HEK293 (cell line): Measurements from ENCODE around the gene SLC6A2.

ENCODE experiments used
- CTCF ChIA-PET: fragments of 350-600 bp; formaldehyde crosslinking; extraction: SDS; loops from one replicate; lab custom pipeline; 2021; ENCODE audit warnings: antibody characterized with exemption; lab: Yijun Ruan, JAX
- POLR2A ChIA-PET: fragments of 300-600 bp; formaldehyde crosslinking; extraction: SDS; loops from one replicate; lab custom pipeline; 2020; ENCODE audit warnings: antibody characterized with exemption, inconsistent platforms; lab: Yijun Ruan, JAX
- H3K27ac ChIP-seq: fragments of 200-500 bp; sonication (Bioruptor generic); 2 replicates; pipeline ENCODE4 v1.5.1; 2014; ENCODE audit warnings: low read depth, low read length, control low read depth, inconsistent platforms; ENCODE audit errors: extremely low read depth
- H3K36me3 ChIP-seq, 2 experiments: fragments of 200-500 bp in 1 of 2; sonication (Bioruptor generic) in 1 of 2; 1 replicate in 1 of 2; 2 replicates in 1 of 2; pipeline ENCODE4 v1.5.1; 2014 to 2017; ENCODE audit warnings: inconsistent platforms in 2 of 2, low read length in 2 of 2; ENCODE audit not compliant: control insufficient read depth in 2 of 2, insufficient read depth in 1 of 2
- H3K4me1 ChIP-seq: fragments of 200-500 bp; sonication (Bioruptor generic); 2 replicates; pipeline ENCODE4 v1.5.1; 2014; ENCODE audit warnings: mild to moderate bottlenecking, low read length, inconsistent platforms; ENCODE audit not compliant: control insufficient read depth, insufficient read depth
- H3K4me3 ChIP-seq: 2 replicates; pipeline ENCODE4 v1.5.1; 2011; ENCODE audit warnings: low read depth, mild to moderate bottlenecking, control low read depth, low read length, moderate library complexity
- H3K9me3 ChIP-seq: fragments of 200-500 bp; sonication (Bioruptor generic); 2 replicates; pipeline ENCODE4 v1.5.1; 2014; ENCODE audit warnings: low read depth, low read length, inconsistent platforms; ENCODE audit not compliant: control insufficient read depth, insufficient read depth
- BCL11B ChIP-seq: fragments of 450-650 bp; formaldehyde crosslinking; IDR thresholded peaks from 2 replicates; pipeline ENCODE4 v1.5.1; 2016; ENCODE audit warnings: low read depth, missing biosample characterization, missing genetic modification characterization
- EGR2 ChIP-seq: fragments of 450-650 bp; formaldehyde crosslinking; IDR thresholded peaks from 2 replicates; pipeline ENCODE4 v1.5.1; 2016; ENCODE audit warnings: low read depth, missing biosample characterization, missing genetic modification characterization
- GFI1B ChIP-seq: fragments of 450-650 bp; formaldehyde crosslinking; IDR thresholded peaks from 2 replicates; pipeline ENCODE4 v1.5.1; 2016; ENCODE audit warnings: missing biosample characterization, missing genetic modification characterization
- IKZF3 ChIP-seq: fragments of 450-650 bp; IDR thresholded peaks from 2 replicates; pipeline ENCODE4 v1.5.0; 2018; ENCODE audit warnings: missing biosample characterization, mild to moderate bottlenecking, missing genetic modification characterization, moderate library complexity
- MEIS1 ChIP-seq: sonication (generic); formaldehyde crosslinking; IDR thresholded peaks from 2 replicates; pipeline ENCODE4 v1.8.1; 2022; ENCODE audit warnings: missing genetic modification reagents, mild to moderate bottlenecking, borderline replicate concordance
- ZNF140 ChIP-seq: fragments of 450-650 bp; formaldehyde crosslinking; IDR thresholded peaks from 2 replicates; pipeline ENCODE4 v1.5.1; 2016; ENCODE audit warnings: missing biosample characterization, missing genetic modification characterization
- ZNF19 ChIP-seq: fragments of 450-650 bp; formaldehyde crosslinking; IDR thresholded peaks from 2 replicates; pipeline ENCODE4; 2016; ENCODE audit warnings: missing biosample characterization, missing genetic modification characterization, low read depth
- ZNF2 ChIP-seq: fragments of 450-650 bp; formaldehyde crosslinking; IDR thresholded peaks from 2 replicates; pipeline ENCODE4 v1.5.1; 2016; ENCODE audit warnings: missing biosample characterization, missing genetic modification characterization
- ZNF223 ChIP-seq: fragments of 450-650 bp; formaldehyde crosslinking; IDR thresholded peaks from 2 replicates; pipeline ENCODE4 v1.5.1; 2016; ENCODE audit warnings: missing biosample characterization, missing genetic modification characterization
- ZNF274 ChIP-seq, 2 experiments: fragments of 200-500 bp in 1 of 2; fragments of 450-650 bp in 1 of 2; sonication (Bioruptor generic) in 1 of 2; formaldehyde crosslinking in 1 of 2; IDR thresholded peaks; 2 replicates each; pipeline versions ENCODE4 v1.5.1 to v1.6.1; 2014 to 2016; ENCODE audit warnings: borderline replicate concordance in 1 of 2, inconsistent platforms in 1 of 2, low read length in 1 of 2, missing biosample characterization in 1 of 2, missing genetic modification characterization in 1 of 2
- ZNF416 ChIP-seq: fragments of 450-650 bp; formaldehyde crosslinking; IDR thresholded peaks from 2 replicates; pipeline ENCODE4 v1.5.1; 2016; ENCODE audit warnings: missing biosample characterization, missing genetic modification characterization
- ZNF473 ChIP-seq: fragments of 450-650 bp; formaldehyde crosslinking; IDR thresholded peaks from 2 replicates; pipeline ENCODE4 v1.5.1; 2017; ENCODE audit warnings: missing biosample characterization, missing genetic modification characterization
- ZNF549 ChIP-seq: fragments of 450-650 bp; IDR thresholded peaks from 2 replicates; pipeline ENCODE4 v1.5.1; 2018; ENCODE audit warnings: missing biosample characterization, missing genetic modification characterization, mild to moderate bottlenecking, inconsistent platforms, moderate library complexity
- ZNF560 ChIP-seq: fragments of 450-650 bp; formaldehyde crosslinking; IDR thresholded peaks from 2 replicates; pipeline ENCODE4 v1.5.1; 2017; ENCODE audit warnings: missing biosample characterization, missing genetic modification characterization, borderline replicate concordance
- ZNF624 ChIP-seq: fragments of 450-650 bp; formaldehyde crosslinking; IDR thresholded peaks from 2 replicates; pipeline ENCODE4 v1.5.1; 2017; ENCODE audit warnings: missing biosample characterization, missing genetic modification characterization
- ZNF837 ChIP-seq: fragments of 450-650 bp; formaldehyde crosslinking; IDR thresholded peaks from 2 replicates; pipeline ENCODE4 v1.5.1; 2016; ENCODE audit warnings: missing biosample characterization, missing genetic modification characterization
- TF ChIP-seq, protein P1 (sequence below): fragments of 450-650 bp; formaldehyde crosslinking; IDR thresholded peaks from 2 replicates; pipeline ENCODE4 v1.5.1; 2016; ENCODE audit warnings: missing biosample characterization, missing genetic modification characterization
- TF ChIP-seq, protein P2 (sequence below): fragments of 450-650 bp; formaldehyde crosslinking; IDR thresholded peaks from 2 replicates; pipeline ENCODE4; 2016; ENCODE audit warnings: missing biosample characterization, missing genetic modification characterization
- TF ChIP-seq, protein P3 (sequence below): fragments of 450-650 bp; IDR thresholded peaks from 2 replicates; pipeline ENCODE4 v1.5.1; 2018; ENCODE audit warnings: missing biosample characterization, mild to moderate bottlenecking, missing genetic modification characterization

The SLC6A2 gene

DNA sequence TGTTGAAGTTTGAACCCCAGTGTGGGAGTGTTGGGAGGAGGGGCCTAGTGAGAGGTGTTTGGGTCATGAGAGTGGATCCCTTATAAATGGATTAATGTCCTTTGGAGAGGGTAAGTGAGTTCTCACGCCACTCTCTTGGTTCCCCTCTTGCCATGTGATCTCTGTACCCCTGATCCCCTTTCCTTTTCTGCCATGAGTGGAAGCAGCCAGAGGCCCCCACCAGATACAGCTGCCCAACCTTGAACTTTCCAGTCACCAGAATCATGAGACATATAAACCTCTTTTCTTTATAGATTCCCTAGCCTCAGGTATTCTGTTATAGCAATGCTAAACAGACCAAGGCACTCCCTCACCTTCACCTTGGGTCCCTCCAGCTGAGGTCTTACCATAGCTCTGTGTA is 7.4 kb downstream of the SLC6A2 start:
- no peaks in the 10 kb centered on the region for H3K4me1 ChIP-seq
- ChIA-PET CTCF (interaction anchor here (0.7 kb wide), 1 partner anchor 198 kb away, joined by 5 read pairs; no protein-coding TSS in a partner anchor), POLR2A (no interaction called here)
- no peaks in the 10 kb centered on the region for H3K36me3 ChIP-seq
- no peaks in the 10 kb centered on the region for H3K9me3 ChIP-seq
- H3K4me3 ChIP-seq, result no peak overlapping the region
- TF ChIP-seq ZNF140 (tag by site-specific recombination), result no peak
- TF ChIP-seq ZNF2, result no peak
- TF ChIP-seq ZNF223 (tag by site-specific recombination), result no peak
- TF ChIP-seq GFI1B (tag by site-specific recombination), result no peak
- TF ChIP-seq, protein P1, sequence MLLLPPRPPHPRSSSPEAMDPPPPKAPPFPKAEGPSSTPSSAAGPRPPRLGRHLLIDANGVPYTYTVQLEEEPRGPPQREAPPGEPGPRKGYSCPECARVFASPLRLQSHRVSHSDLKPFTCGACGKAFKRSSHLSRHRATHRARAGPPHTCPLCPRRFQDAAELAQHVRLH (tag by site-specific recombination), result no peak
- TF ChIP-seq, protein P2, sequence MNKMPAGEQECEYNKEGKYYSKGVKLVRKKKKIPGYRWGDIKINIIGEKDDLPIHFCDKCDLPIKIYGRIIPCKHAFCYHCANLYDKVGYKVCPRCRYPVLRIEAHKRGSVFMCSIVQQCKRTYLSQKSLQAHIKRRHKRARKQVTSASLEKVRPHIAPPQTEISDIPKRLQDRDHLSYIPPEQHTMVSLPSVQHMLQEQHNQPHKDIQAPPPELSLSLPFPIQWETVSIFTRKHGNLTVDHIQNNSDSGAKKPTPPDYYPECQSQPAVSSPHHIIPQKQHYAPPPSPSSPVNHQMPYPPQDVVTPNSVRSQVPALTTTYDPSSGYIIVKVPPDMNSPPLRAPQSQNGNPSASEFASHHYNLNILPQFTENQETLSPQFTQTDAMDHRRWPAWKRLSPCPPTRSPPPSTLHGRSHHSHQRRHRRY, result no peak
- TF ChIP-seq ZNF473, result no peak
- TF ChIP-seq ZNF560 (tag by site-specific recombination), result no peak
- no peak for TF ChIP-seq MEIS1
- TF ChIP-seq, protein P3, sequence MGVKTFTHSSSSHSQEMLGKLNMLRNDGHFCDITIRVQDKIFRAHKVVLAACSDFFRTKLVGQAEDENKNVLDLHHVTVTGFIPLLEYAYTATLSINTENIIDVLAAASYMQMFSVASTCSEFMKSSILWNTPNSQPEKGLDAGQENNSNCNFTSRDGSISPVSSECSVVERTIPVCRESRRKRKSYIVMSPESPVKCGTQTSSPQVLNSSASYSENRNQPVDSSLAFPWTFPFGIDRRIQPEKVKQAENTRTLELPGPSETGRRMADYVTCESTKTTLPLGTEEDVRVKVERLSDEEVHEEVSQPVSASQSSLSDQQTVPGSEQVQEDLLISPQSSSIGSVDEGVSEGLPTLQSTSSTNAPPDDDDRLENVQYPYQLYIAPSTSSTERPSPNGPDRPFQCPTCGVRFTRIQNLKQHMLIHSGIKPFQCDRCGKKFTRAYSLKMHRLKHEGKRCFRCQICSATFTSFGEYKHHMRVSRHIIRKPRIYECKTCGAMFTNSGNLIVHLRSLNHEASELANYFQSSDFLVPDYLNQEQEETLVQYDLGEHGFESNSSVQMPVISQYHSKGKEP (tag by site-specific recombination), result no peak
- TF ChIP-seq ZNF837 (tag by site-specific recombination), result no peak
- no peak for TF ChIP-seq ZNF624 (tag by site-specific recombination)
- TF ChIP-seq ZNF549, result no peak
- no peak for TF ChIP-seq ZNF19 (tag by site-specific recombination)
- TF ChIP-seq EGR2 (tag by site-specific recombination), result no peak
- no peak for TF ChIP-seq BCL11B
- no peak for TF ChIP-seq ZNF416 (tag by site-specific recombination)
- H3K27ac ChIP-seq, result no peak overlapping the region

DNA sequence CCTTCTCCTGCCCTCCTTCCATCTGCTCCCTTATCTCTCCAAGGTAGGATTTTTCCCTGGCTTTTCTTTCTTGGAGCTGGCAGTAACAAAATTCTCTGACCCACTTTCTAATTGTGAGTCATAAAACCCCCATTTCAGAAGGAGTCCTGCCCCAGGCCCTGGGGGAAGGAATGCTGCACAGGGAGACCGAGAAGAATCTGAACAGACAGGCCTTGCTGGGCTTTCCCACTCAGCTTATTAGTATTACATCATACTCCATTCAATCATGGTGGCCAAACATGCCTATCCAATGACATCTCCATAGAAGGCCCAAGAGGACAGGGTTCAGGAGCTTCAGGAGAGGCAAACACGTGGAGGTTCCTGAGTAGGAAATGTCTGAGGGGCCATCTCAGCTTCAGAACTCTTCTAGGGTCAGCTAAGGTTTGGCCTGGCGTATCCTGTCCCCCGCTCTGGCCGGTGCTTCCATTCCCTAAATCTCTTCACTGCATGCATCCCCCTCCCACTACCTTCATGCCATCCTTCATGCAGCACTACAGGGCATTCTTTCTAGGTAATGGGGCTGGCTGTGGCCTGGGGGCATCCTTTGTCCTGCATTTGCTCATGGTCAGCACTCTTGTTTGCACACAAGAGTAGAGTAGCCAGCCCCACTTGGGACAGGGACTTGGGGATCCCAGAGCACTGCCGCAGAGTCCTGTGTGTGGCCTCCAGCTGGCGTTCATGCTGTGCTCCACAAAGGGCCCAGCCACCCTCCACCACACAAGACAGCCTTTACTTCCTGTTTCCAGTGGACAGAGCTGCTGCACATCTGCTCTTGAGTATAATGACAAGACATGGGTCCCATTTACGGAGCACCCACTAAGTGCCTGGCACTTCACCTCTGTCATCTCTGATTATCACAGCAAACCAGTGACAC is 8.2 kb downstream of the SLC6A2 start:
- Histone ChIP-seq H3K36me3 (no peaks in the 10 kb centered on the region), H3K4me3 (no peak overlapping the region), H3K27ac (no peak overlapping the region), H3K4me1 (no peaks in the 10 kb centered on the region), H3K9me3 (no peaks in the 10 kb centered on the region)
- ChIA-PET POLR2A (no interaction called here), CTCF (interaction anchor here (0.6 to 0.7 kb wide), 2 partner anchors 199 to 1754 kb away, joined by 5 read pairs; no protein-coding TSS in a partner anchor)
- TF ChIP-seq ZNF274 (IDR thresholded peaks at IDR 0.05; ENCODE audit: low read length), result no peak
- TF ChIP-seq ZNF274 (tag by site-specific recombination; IDR thresholded peaks at IDR 0.05; ENCODE audit: borderline replicate concordance), result no peak
- no peak for TF ChIP-seq IKZF3 (tag by site-specific recombination)
